ENCODE results near the gene CCDC134. TPM values are rescaled to one million over a fixed set of nuclear protein-coding genes. Genes with fewer than 3 reads are reported as not detected.
A peak's percentile ranks its signal among the peaks of the same experiment; 100 is the strongest.

The CCDC134 gene
- polyA plus RNA-seq, 1 of the 3 experiments (the other 2 are of a cell fraction), result 2.0 TPM

GRCh38 chr22:41832553-41833368 lies 32.3 kb downstream of the CCDC134 start, which contains the start of gene SREBF2 (continued):
- TF ChIP-seq CTCF (IDR thresholded peaks at IDR 0.05) (no peak), MAX (IDR thresholded peaks at IDR 0.05; ENCODE audit: low read depth) (peak; percentile 70), RFX5 (IDR thresholded peaks at IDR 0.05; ENCODE audit: low read length) (peak; percentile 58; the same call in 1 of the 2 replicates), NRF1 (IDR thresholded peaks at IDR 0.05; ENCODE audit: low read depth, low read length) (peak; percentile 24; the same call in 1 of the 2 replicates), SIN3A (IDR thresholded peaks at IDR 0.05; ENCODE audit: borderline replicate concordance, low read depth, low read length) (no peak), FOXJ3 (CRISPR knock-in tag; IDR thresholded peaks at IDR 0.05) (0 out of 2 replicates have a peak, but pooled peaks have one; percentile 24), TCF12 (IDR thresholded peaks at IDR 0.05) (peak; percentile 45; the same call in 1 of the 2 replicates), SMC3 (IDR thresholded peaks at IDR 0.05; ENCODE audit: low read depth, low read length) (no peak), CHD2 (IDR thresholded peaks at IDR 0.05; ENCODE audit: low read length, partially characterized antibody) (peak; percentile 18), FOXM1 (IDR thresholded peaks at IDR 0.05; ENCODE audit: low read depth) (no peak), MXI1 (IDR thresholded peaks at IDR 0.05; ENCODE audit: low read depth, low read length) (no peak), EZH2phosphoT487 (IDR thresholded peaks at IDR 0.05; ENCODE audit: borderline replicate concordance, low read depth) (no peak), GABPA (IDR thresholded peaks at IDR 0.05; ENCODE audit: low read depth) (no peak)
- TF ChIP-seq, protein P1, sequence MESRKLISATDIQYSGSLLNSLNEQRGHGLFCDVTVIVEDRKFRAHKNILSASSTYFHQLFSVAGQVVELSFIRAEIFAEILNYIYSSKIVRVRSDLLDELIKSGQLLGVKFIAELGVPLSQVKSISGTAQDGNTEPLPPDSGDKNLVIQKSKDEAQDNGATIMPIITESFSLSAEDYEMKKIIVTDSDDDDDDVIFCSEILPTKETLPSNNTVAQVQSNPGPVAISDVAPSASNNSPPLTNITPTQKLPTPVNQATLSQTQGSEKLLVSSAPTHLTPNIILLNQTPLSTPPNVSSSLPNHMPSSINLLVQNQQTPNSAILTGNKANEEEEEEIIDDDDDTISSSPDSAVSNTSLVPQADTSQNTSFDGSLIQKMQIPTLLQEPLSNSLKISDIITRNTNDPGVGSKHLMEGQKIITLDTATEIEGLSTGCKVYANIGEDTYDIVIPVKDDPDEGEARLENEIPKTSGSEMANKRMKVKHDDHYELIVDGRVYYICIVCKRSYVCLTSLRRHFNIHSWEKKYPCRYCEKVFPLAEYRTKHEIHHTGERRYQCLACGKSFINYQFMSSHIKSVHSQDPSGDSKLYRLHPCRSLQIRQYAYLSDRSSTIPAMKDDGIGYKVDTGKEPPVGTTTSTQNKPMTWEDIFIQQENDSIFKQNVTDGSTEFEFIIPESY (IDR thresholded peaks at IDR 0.05; ENCODE audit: borderline replicate concordance, low read depth), result no peak

GRCh38 chr22:41833369-41834004 lies 33.0 kb downstream of the CCDC134 start:
- H3K4me1 ChIP-seq (ENCODE audit: control insufficient read depth in 1 of 2, insufficient read depth in 2 of 2, low read depth in 1 of 2, low read length in 1 of 2), result no peaks in the 10 kb centered on the region; a peak in 1 of 4 replicates
- H3K4me3 ChIP-seq (ENCODE audit: low read depth in 2 of 2, low read length in 1 of 2), result peak overlapping the region; percentile 58 to 60
- no peaks in the 10 kb centered on the region for H4K20me1 ChIP-seq (ENCODE audit: insufficient read depth)
- no peaks in the 10 kb centered on the region for H3K9me3 ChIP-seq
- H3F3A ChIP-seq (replicated peaks; ENCODE audit: insufficient read depth), result no peaks in the 10 kb centered on the region
- H3K27me3 ChIP-seq (ENCODE audit: insufficient read depth), result no peaks in the 10 kb centered on the region
- H3K9ac ChIP-seq, result peak overlapping the region; percentile 55; the same call in 1 of the 2 replicates
- H3K4me2 ChIP-seq, result peak overlapping the region; percentile 74
- H3K9me2 ChIP-seq, result no peaks in the 10 kb centered on the region
- WGBS (ENCODE audit: low lambda C conversion rate), result 0% methylated on average over 1 of the region's 86 CpGs
- ChIA-PET POLR2A (interaction anchor here (0.6 kb wide), 1 partner anchor 440 kb away, joined by 3 read pairs; no protein-coding TSS in a partner anchor), CTCF (interaction anchor here (0.8 to 1.1 kb wide), 2 partner anchors 118 to 145 kb away, joined by 3 read pairs; partner anchors contain the start of gene SNU13)
- no peaks in the 10 kb centered on the region for H3K36me3 ChIP-seq (replicated peaks in 1 of 2; ENCODE audit: control insufficient read depth in 1 of 2, insufficient read depth in 2 of 2, low read length in 1 of 2)
- H2AFZ ChIP-seq (ENCODE audit: low read depth), result no peak overlapping the region
- H3K27ac ChIP-seq (ENCODE audit: low read depth in 2 of 2, low read length in 1 of 2), result peak overlapping the region in 1 of 2 experiments; percentile 72; a peak in 2 of 4 replicates
- DNase-seq, result peak; percentile 68
- H3K79me2 ChIP-seq (ENCODE audit: insufficient read depth), result 0 out of 2 replicates have a peak, but pooled peaks cover 7% of the 10 kb centered on the region
- TF ChIP-seq RAD21 (IDR thresholded peaks at IDR 0.05; ENCODE audit: low read length) (no peak), SMC3 (IDR thresholded peaks at IDR 0.05; ENCODE audit: low read depth, low read length) (no peak), MAX (IDR thresholded peaks at IDR 0.05; ENCODE audit: low read depth) (no peak), FOXJ3 (CRISPR knock-in tag; IDR thresholded peaks at IDR 0.05) (no peak), TAF1 (IDR thresholded peaks at IDR 0.05; ENCODE audit: borderline replicate concordance, low read depth, low read length) (no peak), NFIC (IDR thresholded peaks at IDR 0.05; ENCODE audit: borderline replicate concordance) (no peak), JUND (IDR thresholded peaks at IDR 0.05) (no peak), MXI1 (IDR thresholded peaks at IDR 0.05; ENCODE audit: low read depth, low read length) (no peak), POLR2AphosphoS5 (IDR thresholded peaks at IDR 0.05; ENCODE audit: low read depth, low read length) (no peak), YY1 (IDR thresholded peaks at IDR 0.05; ENCODE audit: low read depth) (no peak), MEF2A (IDR thresholded peaks at IDR 0.05; ENCODE audit: borderline replicate concordance, low read depth) (no peak), PBX3 (IDR thresholded peaks at IDR 0.05) (no peak), ELF1 (IDR thresholded peaks at IDR 0.05) (no peak), FOXM1 (IDR thresholded peaks at IDR 0.05; ENCODE audit: low read depth) (no peak)
- TF ChIP-seq, protein P2, sequence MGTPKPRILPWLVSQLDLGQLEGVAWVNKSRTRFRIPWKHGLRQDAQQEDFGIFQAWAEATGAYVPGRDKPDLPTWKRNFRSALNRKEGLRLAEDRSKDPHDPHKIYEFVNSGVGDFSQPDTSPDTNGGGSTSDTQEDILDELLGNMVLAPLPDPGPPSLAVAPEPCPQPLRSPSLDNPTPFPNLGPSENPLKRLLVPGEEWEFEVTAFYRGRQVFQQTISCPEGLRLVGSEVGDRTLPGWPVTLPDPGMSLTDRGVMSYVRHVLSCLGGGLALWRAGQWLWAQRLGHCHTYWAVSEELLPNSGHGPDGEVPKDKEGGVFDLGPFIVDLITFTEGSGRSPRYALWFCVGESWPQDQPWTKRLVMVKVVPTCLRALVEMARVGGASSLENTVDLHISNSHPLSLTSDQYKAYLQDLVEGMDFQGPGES (IDR thresholded peaks at IDR 0.05; ENCODE audit: low read depth, low read length), result no peak
